T-helper 1 cell treated with Interleukin-12 subunit alpha and Interleukin-12 subunit beta and Interleukin-4 antibody, amounts not matched to agents 30 μg/mL and 1 μg/mL, for 36 hours (primary cell): ENCODE measurements around the gene FANCD2.
A peak's percentile ranks its signal among the peaks of the same experiment; 100 is the strongest.
"Not testable (repeated sequence)": the region's sequence is repeated elsewhere in the genome, so short reads cannot be mapped to it uniquely, and the experiment has no call there.

Source experiments
- H3K27ac Mint-ChIP-seq: one replicate; pipeline ENCODE4 v1.8.0; 2021; ENCODE audit warnings: mild to moderate bottlenecking, mixed read lengths
- H3K27me3 Mint-ChIP-seq: one replicate; pipeline ENCODE4 v1.8.0; 2021; ENCODE audit warnings: low read depth, mixed read lengths
- H3K36me3 Mint-ChIP-seq: one replicate; pipeline ENCODE4 v1.8.0; 2021; ENCODE audit warnings: low read depth, mixed read lengths
- H3K4me1 Mint-ChIP-seq: one replicate; pipeline ENCODE4 v1.8.0; 2021; ENCODE audit warnings: low read depth, mixed read lengths
- H3K4me3 Mint-ChIP-seq: one replicate; pipeline ENCODE4 v1.8.0; 2021; ENCODE audit warnings: mild to moderate bottlenecking, moderate library complexity, mixed read lengths
- H3K9me3 Mint-ChIP-seq: one replicate; pipeline ENCODE4 v1.8.0; 2021; ENCODE audit warnings: mixed read lengths

FANCD2 gene

DNA sequence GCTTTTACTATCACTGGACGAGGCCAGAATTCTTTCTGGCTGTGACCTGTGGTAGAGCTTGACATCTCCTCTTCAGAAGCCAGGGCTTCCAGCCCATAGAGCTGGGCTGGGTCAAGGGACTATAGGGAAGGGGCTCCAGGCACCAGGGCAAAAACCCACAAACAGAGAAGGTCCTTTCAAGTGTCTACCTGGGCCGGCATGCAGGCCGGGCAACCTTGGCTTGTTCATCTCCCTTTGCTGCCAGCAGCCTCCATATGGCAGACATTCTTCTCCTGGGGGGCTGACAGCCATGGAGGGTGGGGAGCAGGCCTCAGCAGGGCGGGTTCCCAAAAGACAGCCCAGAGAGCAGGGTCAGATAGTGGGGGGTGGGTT lies 18.0 kb upstream of the FANCD2 start:
- peaks cover 17% of the 10 kb centered on the region for H3K4me1 Mint-ChIP-seq
- H3K36me3 Mint-ChIP-seq, H3K27me3 Mint-ChIP-seq, H3K27ac Mint-ChIP-seq, H3K9me3 Mint-ChIP-seq: not testable (repeated sequence)
- H3K4me3 Mint-ChIP-seq, result peak overlapping the region; percentile 53

DNA sequence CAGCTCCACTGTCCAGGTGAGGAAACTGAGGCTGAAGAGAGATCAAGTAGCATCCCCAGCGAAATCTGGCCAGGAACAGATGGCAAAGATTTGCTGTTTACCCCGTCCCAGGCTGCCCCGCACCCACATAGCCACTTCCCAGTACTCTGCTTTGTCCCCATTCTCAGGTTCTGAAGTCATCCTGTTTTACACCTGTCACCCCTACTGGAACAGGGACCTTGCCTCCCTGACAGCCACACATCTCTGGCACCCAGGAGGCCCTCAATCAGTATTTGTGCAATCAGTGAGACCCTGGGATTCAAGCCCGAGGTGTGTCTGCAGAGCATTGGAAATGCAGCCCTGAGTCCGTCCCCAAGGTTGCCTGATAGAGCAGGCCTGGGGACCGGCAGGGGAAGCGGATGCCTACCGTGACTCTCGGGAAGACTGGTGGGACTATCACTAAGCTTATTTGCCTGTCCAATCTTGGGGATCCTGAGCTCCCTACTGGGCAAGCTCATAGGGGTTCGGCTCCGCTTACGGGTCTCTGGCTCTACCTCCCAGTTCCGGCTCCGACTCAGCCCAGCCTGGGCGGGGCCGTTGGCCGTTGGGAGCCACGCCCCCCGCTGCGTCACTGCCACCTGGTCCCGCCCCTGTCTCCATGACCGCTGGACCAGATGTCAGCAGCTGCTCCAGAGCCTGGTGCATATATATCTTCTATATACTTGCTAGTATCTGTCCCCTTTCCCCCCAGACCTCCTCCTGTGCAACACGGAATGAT lies 17.5 kb upstream of the FANCD2 start:
- H3K36me3 Mint-ChIP-seq, result peaks cover 2% of the 10 kb centered on the region
- peaks cover 17% of the 10 kb centered on the region for H3K4me1 Mint-ChIP-seq
- H3K27ac Mint-ChIP-seq, result peak overlapping the region; percentile 41

DNA sequence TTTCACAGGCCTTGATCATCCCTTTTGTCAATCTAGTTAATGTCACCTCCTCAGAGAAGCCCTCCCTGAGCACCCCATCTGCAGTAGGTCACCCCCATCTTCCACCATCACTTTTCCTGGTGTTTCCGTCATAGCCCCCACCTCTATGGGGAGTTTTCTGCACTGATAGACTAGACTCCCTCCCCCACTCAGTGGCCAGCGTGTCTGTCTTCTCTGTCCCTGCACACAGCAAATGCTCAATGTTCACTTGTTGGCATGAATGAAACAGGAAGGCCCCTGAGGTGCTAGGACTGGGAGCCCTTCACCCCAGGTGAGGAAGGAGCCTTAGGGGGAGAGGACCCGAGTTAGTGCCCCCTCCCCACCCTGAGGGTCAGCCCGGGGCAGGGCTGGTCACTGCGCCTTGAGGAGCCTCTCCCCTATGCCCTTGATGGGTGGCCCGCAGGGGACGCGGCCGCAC lies 15.8 kb upstream of the FANCD2 start:
- H3K36me3 Mint-ChIP-seq, result no peaks in the 10 kb centered on the region
- H3K4me1 Mint-ChIP-seq, result peaks cover 15% of the 10 kb centered on the region
- peak overlapping the region; percentile 19 for H3K4me3 Mint-ChIP-seq
- H3K9me3 Mint-ChIP-seq, result no peaks in the 10 kb centered on the region
- no peak overlapping the region for H3K27ac Mint-ChIP-seq
- no peaks in the 10 kb centered on the region for H3K27me3 Mint-ChIP-seq

More for the DNA sequence above, 17.5 kb upstream of the FANCD2 start:
- Mint-ChIP-seq H3K27me3 (no peaks in the 10 kb centered on the region), H3K4me3 (peak overlapping the region; percentile 53), H3K9me3 (no peaks in the 10 kb centered on the region)

DNA sequence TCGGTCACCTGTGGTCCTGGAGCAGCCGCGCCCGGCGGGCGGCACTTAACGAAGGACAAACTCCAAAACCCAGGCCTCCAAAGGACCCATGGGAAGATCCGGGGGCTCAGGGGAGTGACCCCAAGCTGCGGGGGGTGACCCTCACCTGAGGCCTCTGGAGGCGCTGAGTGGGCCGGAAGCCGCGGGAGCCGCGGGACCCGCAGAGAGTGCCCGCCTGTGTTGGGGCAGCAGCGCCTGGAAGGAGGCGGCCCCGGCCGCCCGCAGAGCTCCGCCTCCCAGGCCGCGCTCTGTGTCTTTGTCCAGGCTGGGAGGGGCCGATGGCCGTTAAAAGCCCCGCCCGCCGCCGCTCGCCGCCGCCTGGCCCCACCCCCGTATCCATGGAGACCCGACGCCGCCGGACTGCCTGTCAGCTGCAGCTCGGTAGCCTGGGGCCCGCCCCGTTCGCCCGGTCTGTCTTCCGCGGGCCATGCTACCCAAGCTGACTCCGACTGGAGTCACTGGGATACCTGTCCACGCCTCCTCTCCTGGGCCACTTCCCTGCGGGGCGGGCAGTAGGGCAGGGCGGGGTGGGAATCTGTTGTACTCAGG lies 15.3 kb upstream of the FANCD2 start:
- Mint-ChIP-seq H3K27ac (no peak overlapping the region), H3K36me3 (no peaks in the 10 kb centered on the region), H3K4me3 (peak overlapping the region; percentile 50), H3K27me3 (no peaks in the 10 kb centered on the region), H3K9me3 (no peaks in the 10 kb centered on the region), H3K4me1 (peaks cover 15% of the 10 kb centered on the region)

DNA sequence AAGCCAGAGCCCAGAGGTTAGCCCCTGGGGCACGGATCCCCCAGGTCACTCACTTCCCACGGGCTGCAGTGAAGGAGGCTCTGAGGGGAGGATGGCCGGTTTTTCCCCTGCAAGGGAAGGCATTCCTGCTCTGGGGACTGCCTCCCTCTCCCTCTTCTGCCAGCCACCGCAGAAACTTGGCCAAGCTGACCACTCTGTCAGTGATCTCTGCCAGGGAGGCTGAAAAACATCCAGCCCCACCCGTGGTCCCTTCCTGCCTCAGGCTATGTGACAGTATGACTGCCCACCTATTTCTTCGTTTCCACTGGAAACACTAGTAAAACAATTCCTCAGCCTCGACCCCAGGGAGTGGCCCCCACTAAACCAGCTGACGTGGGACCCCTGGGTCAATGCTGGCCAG lies 14.6 kb upstream of the FANCD2 start:
- H3K4me3 Mint-ChIP-seq, result peak overlapping the region; percentile 54
- H3K27ac Mint-ChIP-seq, result no peak overlapping the region
- peaks cover 15% of the 10 kb centered on the region for H3K4me1 Mint-ChIP-seq
- no peaks in the 10 kb centered on the region for H3K36me3 Mint-ChIP-seq
- no peaks in the 10 kb centered on the region for H3K27me3 Mint-ChIP-seq
- no peaks in the 10 kb centered on the region for H3K9me3 Mint-ChIP-seq

DNA sequence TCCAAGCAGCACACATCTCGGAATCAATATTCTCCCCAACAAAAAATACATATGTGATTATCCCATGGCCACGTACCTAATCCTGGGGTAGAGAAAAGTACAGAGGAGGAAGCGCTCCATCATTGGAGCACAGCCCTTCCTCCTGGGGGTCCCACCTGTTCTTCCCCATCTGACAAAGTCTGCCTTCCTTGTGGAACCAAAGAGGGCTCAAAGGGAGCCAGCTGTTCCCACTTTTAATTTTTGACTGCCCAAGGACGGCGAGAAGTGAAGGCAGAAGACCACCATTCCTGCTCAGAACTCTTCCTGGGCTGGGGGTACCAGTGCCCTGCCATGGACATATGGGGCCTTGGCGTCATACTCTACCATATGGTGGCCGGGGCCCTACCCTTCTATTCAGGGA lies 14.1 kb upstream of the FANCD2 start:
- peak overlapping the region; percentile 13 for H3K4me3 Mint-ChIP-seq

DNA sequence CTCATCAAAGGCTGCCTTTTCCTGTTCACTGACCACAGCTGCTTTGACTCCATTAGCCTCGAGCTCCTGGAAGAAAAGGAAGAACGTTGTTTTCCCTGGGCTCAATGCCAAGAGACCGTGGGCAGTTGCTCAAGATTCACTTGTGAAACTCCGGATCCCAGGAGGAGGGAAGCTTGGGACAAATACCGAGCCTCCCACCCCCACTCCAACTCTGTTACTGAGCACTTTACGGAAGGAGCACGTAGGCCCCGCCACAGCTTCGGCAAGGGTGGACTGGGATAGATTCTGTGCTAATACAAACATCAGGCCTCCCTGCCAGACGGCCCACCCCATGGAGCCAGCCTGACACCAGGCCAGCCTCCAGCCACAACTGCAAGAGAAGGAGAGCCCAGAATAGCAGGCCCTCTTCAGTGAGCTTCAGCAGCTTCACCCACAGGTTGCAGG lies 10.8 kb upstream of the FANCD2 start:
- no peaks in the 10 kb centered on the region for H3K9me3 Mint-ChIP-seq
- H3K27ac Mint-ChIP-seq, result no peak overlapping the region
- H3K4me3 Mint-ChIP-seq, result no peak overlapping the region
- no peaks in the 10 kb centered on the region for H3K27me3 Mint-ChIP-seq
- peaks cover 9% of the 10 kb centered on the region for H3K4me1 Mint-ChIP-seq
- peaks cover 3% of the 10 kb centered on the region for H3K36me3 Mint-ChIP-seq

More for the DNA sequence above, 14.1 kb upstream of the FANCD2 start:
- Mint-ChIP-seq H3K4me1 (peaks cover 15% of the 10 kb centered on the region), H3K36me3 (no peaks in the 10 kb centered on the region), H3K27me3 (no peaks in the 10 kb centered on the region), H3K27ac (no peak overlapping the region), H3K9me3 (no peaks in the 10 kb centered on the region)

DNA sequence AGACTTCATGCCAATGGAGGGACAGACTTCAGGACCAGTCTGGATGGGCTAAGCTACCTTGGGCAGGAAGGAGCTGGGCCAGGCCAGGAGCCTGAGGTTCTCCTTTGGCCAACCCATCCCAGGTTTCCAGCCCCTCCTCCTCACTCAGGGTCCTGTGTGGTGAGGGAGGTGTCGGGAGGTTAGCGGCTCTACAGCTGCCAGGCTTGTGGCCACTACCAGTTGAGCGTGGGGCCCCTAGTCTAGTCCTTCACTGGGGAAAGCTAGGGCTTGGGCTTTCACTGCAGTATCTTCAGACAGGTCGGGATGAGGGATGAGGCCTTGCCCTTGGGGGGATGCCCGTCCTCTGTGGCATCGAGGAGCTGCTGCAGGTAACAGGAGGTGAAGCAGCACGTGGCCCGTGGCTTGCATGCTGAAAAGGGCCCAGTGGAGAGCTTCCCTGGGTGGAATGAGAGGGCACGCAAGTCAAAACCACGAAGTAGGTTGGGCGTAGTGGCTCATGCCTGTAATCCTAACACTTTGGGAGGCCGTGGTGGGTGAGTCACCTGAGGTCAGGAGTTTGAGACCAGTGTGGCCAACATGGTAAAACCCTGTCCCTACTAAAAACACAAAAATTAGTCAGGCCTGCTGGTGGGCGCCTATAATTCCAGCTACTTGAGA lies 8.5 kb upstream of the FANCD2 start:
- peaks cover 8% of the 10 kb centered on the region for H3K36me3 Mint-ChIP-seq
- peaks cover 6% of the 10 kb centered on the region for H3K4me1 Mint-ChIP-seq
- H3K9me3 Mint-ChIP-seq, result no peaks in the 10 kb centered on the region
- no peak overlapping the region for H3K4me3 Mint-ChIP-seq
- H3K27ac Mint-ChIP-seq, result no peak overlapping the region
- H3K27me3 Mint-ChIP-seq, result no peaks in the 10 kb centered on the region

DNA sequence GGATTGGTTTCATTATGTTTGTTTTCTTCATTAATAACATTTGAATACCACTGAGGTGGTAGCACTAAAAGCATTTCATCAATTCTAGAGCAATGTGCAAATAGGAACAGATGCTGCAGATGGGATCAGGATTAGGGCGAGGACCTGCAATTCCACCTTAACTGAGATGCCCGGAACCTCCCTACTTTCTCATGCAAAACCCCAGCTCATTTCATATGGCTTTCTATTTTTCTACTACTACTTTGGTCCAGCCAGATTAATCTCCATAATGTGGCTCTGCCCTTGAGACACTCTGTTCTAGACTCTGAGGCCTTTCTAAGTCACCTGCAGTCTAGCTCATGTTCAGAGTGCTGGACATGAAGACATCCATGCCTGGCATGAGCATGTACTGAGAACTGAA lies 7.4 kb upstream of the FANCD2 start:
- not testable (repeated sequence) for H3K4me3 Mint-ChIP-seq, H3K9me3 Mint-ChIP-seq, H3K27me3 Mint-ChIP-seq, H3K4me1 Mint-ChIP-seq, H3K27ac Mint-ChIP-seq
- peaks cover 14% of the 10 kb centered on the region for H3K36me3 Mint-ChIP-seq

DNA sequence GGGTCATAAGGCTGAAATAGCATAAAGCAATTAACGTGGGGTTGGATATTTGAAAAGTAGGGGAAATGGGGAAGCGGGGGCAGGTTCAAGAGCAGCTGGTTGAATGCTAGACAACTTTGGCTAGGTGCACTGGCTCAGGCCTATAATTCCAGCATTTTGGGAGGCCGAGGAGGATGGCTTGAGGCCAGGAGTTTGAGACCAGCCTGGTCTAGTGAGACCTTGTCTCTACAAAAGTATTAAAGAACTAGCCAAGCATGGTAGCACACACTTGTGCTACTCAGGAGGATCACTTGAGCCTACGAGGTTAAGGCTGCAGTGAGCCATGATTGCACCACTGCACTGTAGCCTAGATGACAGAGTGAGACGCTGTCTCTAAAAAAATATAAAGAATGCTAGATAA lies 6.9 kb upstream of the FANCD2 start:
- no peaks in the 10 kb centered on the region for H3K9me3 Mint-ChIP-seq
- no peaks in the 10 kb centered on the region for H3K27me3 Mint-ChIP-seq
- H3K27ac Mint-ChIP-seq, result no peak overlapping the region
- H3K4me1 Mint-ChIP-seq, result peaks cover 8% of the 10 kb centered on the region
- H3K4me3 Mint-ChIP-seq, result no peak overlapping the region
- H3K36me3 Mint-ChIP-seq, result peaks cover 14% of the 10 kb centered on the region

DNA sequence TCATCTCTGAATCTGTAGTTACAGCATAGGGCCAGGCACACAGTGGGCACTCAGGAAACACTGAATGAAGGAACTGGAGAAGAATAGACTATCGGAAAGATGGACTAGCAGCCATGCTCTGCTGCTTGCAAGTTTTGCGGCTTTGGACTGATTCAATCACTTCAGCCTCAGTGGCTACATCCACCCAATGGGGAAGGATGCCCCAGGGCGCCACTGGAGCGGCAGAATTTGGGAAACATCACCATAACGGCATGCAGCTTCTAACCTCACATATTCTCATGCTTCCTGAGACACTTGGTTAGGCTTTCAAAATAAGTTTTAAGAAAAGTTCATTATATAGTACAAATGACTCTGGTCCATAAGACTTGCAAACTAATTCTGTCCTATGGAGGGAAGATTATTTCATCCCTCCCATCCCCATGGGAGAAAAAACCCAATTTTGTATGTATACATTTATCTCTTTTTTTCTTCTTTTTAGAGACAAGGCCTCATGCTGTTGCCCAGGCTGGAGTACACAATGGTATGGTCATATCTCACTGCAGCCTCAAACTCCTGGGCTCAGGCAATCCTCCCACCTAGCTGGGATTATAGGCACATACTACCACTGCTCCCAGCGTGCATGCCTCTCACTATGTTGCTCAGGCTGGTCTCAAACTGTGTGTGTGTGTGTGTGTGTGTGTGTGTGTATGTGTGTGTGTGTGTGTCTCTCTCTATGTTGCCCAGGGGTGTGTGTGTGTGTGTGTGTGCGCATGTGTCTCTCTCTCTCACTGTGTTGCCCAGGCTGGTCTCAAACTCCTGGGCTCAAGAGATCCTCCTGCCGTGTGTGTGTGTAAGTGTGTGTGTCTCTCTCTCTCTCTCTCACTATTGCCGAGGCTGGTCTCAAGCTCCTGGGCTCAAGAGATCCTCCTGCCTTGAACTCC lies 4.1 kb upstream of the FANCD2 start:
- Mint-ChIP-seq H3K9me3 (no peaks in the 10 kb centered on the region), H3K27ac (no peak overlapping the region), H3K27me3 (no peaks in the 10 kb centered on the region), H3K4me1 (peaks cover 9% of the 10 kb centered on the region), H3K36me3 (peaks cover 18% of the 10 kb centered on the region), H3K4me3 (no peak overlapping the region)

DNA sequence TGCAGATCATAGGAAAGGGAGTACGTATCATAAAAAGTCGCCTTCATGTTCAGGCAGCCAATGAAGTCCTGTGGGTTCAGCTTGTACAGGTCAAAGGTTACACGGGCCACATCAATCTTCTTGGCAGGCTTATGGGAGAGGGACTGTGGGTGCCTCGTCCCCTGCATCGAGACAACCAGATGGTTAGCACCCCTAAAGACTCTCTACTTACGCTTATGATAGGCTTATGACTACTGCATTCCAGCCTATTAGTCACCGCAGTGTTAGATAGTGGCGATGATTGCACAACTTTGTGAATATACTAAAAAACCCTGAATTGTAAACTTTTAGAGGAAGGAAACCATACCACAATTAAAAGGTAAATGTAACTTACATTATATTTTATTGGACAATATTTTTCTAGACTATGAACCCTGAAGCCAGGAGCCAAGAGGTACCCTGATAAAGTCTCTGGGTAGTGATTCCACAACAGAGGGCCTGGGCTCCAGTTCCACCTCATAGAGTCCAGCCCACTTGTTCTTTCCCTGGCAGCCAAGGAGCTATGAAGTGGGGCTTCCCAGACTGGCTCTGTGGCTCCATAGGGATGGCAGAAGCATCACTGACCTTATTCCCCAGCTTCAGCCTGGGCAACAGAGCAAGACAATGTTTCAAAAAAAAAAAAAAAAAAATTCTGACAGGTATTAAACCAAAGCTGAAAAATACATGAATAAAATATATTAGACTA lies 2.5 kb upstream of the FANCD2 start:
- no peaks in the 10 kb centered on the region for H3K9me3 Mint-ChIP-seq
- peaks cover 17% of the 10 kb centered on the region for H3K4me1 Mint-ChIP-seq
- H3K27ac Mint-ChIP-seq, result peak overlapping the region; percentile 15
- no peaks in the 10 kb centered on the region for H3K27me3 Mint-ChIP-seq
- peaks cover 23% of the 10 kb centered on the region for H3K36me3 Mint-ChIP-seq
- no peak overlapping the region for H3K4me3 Mint-ChIP-seq

DNA sequence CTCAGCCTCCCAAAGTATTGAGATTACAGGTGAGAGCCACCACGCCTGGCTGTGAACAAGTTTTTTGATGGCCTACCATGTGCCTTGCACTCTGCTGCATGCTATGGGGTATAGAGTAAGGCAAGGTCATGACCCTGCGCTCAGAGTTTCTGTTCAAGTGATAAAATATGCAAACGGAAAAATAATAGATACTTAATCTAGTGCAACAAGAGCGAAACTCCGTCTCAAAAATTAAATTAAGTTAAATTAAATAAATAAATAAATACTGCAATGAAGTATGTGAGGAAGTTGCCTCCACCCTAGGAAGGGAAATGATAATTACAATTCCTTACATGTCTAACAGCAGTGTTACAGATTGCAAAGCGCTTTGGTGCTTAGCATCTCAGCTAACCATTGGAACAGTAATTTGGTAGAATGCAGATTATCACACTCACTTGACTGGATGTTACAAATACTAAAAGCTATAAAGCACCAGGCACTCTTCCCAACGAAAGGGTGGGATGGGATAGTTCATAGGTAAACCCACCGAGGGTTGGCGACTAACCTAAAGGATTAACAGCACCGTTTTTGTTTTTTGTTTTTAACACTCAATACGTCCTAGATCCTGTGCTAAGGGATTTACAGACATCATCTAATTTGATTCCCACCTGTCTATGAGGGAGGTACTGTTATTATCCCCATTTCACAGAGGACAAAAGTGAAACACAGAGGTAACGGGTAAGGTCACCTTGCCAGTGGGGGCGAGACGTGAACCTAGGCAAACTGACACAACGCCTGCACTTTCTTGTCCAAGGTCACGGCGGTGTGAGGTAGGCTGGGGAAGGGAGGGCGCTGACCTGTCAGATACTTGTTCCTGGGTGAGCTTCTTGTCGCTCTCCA lies 793 bp upstream of the FANCD2 start:
- Mint-ChIP-seq H3K36me3 (peaks cover 27% of the 10 kb centered on the region), H3K27me3 (no peaks in the 10 kb centered on the region), H3K4me3 (peak overlapping the region; percentile 95), H3K27ac (peak overlapping the region; percentile 97), H3K4me1 (peaks cover 16% of the 10 kb centered on the region), H3K9me3 (no peaks in the 10 kb centered on the region)
